Mucosa of gallbladder (tissue), 1 donor: ENCODE results near the gene MIPEP. TPM values are rescaled to one million over a fixed set of nuclear protein-coding genes. Genes with fewer than 3 reads are reported as not detected.

Experiments used
- DNase-seq: peaks from one replicate; pipeline ENCODE4 v3.0.0-alpha.2; 2020; ENCODE audit warnings: low spot score
- total RNA-seq: library from RNA; stranded (reverse); gene quantifications from one replicate; pipeline ENCODE4 v1.2.1, GENCODE V29; 2021
- donor health status: DM: no; HTN: no; CAD: no.

The MIPEP gene
- total RNA-seq, 1 donor from 2014 or later: 25.1 TPM

- DNase-seq: peak; percentile 23
These were observed 173.4 kb downstream of the MIPEP start for GRCh38 chr13:23715762-23716235.

- no peak for DNase-seq
These were observed 174.0 kb downstream of the MIPEP start for GRCh38 chr13:23715092-23715761.

GRCh38 chr13:23714672-23715071 is 174.5 kb downstream of the MIPEP start:
- no peak for DNase-seq

GRCh38 chr13:23711355-23711754 is 177.8 kb downstream of the MIPEP start:
- no peak for DNase-seq

GRCh38 chr13:23710366-23710765 is 178.8 kb downstream of the MIPEP start:
- no peak for DNase-seq

- no peak for DNase-seq
These were observed 179.7 kb downstream of the MIPEP start for GRCh38 chr13:23709536-23709935.

- no peak for DNase-seq
These were observed 181.5 kb downstream of the MIPEP start for GRCh38 chr13:23707674-23708073.

GRCh38 chr13:23705583-23705982 is 183.6 kb downstream of the MIPEP start:
- no peak for DNase-seq

GRCh38 chr13:23703246-23703860 is 185.8 kb downstream of the MIPEP start:
- DNase-seq: peak; percentile 27

GRCh38 chr13:23701636-23702035 is 187.6 kb downstream of the MIPEP start:
- peak; percentile 52 for DNase-seq

GRCh38 chr13:23701186-23701585 is 188.0 kb downstream of the MIPEP start:
- no peak for DNase-seq

- DNase-seq: no peak
These were observed 189.9 kb downstream of the MIPEP start for GRCh38 chr13:23699271-23699670.

GRCh38 chr13:23697772-23698313 is 191.4 kb downstream of the MIPEP start:
- no peak for DNase-seq

- DNase-seq: no peak
These were observed 192.6 kb downstream of the MIPEP start for GRCh38 chr13:23696610-23697009.

- DNase-seq: peak; percentile 25
These were observed 193.3 kb downstream of the MIPEP start for GRCh38 chr13:23695711-23696464.

- no peak for DNase-seq
These were observed 194.0 kb downstream of the MIPEP start for GRCh38 chr13:23695196-23695595.

- DNase-seq: no peak
These were observed 196.4 kb downstream of the MIPEP start for GRCh38 chr13:23692816-23693215.

- no peak for DNase-seq
These were observed 198.5 kb downstream of the MIPEP start for GRCh38 chr13:23690668-23691067.

GRCh38 chr13:23688336-23688735 is 200.9 kb downstream of the MIPEP start:
- DNase-seq: no peak

- DNase-seq: no peak
These were observed 201.6 kb downstream of the MIPEP start for GRCh38 chr13:23687614-23688013.

- DNase-seq: no peak
These were observed 202.3 kb downstream of the MIPEP start for GRCh38 chr13:23686948-23687347.

- no peak for DNase-seq
These were observed 203.8 kb downstream of the MIPEP start for GRCh38 chr13:23685416-23685815.
